HEK293 (cell line): ENCODE measurements around the gene OR10AD1.
A peak's percentile ranks its signal among the peaks of the same experiment; 100 is the strongest.

Source experiments
- ATF2 ChIP-seq: fragments of 450-650 bp; formaldehyde crosslinking; IDR thresholded peaks from 2 replicates; pipeline ENCODE4 v1.5.1; 2016; ENCODE audit warnings: missing biosample characterization, missing genetic modification characterization, low read depth
- FEZF1 ChIP-seq: fragments of 450-650 bp; formaldehyde crosslinking; IDR thresholded peaks from 2 replicates; pipeline ENCODE4 v1.5.1; 2016; ENCODE audit warnings: missing biosample characterization, missing genetic modification characterization
- GLI2 ChIP-seq: fragments of 450-650 bp; formaldehyde crosslinking; IDR thresholded peaks from 2 replicates; pipeline ENCODE4; 2017; ENCODE audit warnings: missing biosample characterization, missing genetic modification characterization, low read depth, borderline replicate concordance
- GLIS2 ChIP-seq: fragments of 450-650 bp; formaldehyde crosslinking; IDR thresholded peaks from 2 replicates; pipeline ENCODE4 v1.5.1; 2016; ENCODE audit warnings: missing biosample characterization, missing genetic modification characterization
- KLF7 ChIP-seq: fragments of 450-650 bp; formaldehyde crosslinking; IDR thresholded peaks from 2 replicates; pipeline ENCODE4 v1.5.1; 2016; ENCODE audit warnings: missing biosample characterization, missing genetic modification characterization, borderline replicate concordance
- MEIS1 ChIP-seq: sonication (generic); formaldehyde crosslinking; IDR thresholded peaks from 2 replicates; pipeline ENCODE4 v1.8.1; 2022; ENCODE audit warnings: missing genetic modification reagents, mild to moderate bottlenecking, borderline replicate concordance
- MZF1 ChIP-seq: fragments of 450-650 bp; formaldehyde crosslinking; IDR thresholded peaks from 2 replicates; pipeline ENCODE4 v1.5.1; 2017; ENCODE audit warnings: missing biosample characterization, missing genetic modification characterization, borderline replicate concordance
- PRDM6 ChIP-seq: fragments of 450-650 bp; formaldehyde crosslinking; IDR thresholded peaks from 2 replicates; pipeline ENCODE4 v1.5.1; 2017; ENCODE audit warnings: missing biosample characterization, missing genetic modification characterization
- TRIM28 ChIP-seq: IDR thresholded peaks from 2 replicates; pipeline ENCODE4 v1.6.1; 2011; ENCODE audit warnings: low read length, control low read depth, borderline replicate concordance
- WT1 ChIP-seq: fragments of 450-650 bp; formaldehyde crosslinking; IDR thresholded peaks from 2 replicates; pipeline ENCODE4 v1.5.1; 2016; ENCODE audit warnings: missing biosample characterization, missing genetic modification characterization
- YY2 ChIP-seq: fragments of 450-650 bp; formaldehyde crosslinking; IDR thresholded peaks from 2 replicates; pipeline ENCODE4 v1.5.1; 2016; ENCODE audit warnings: missing biosample characterization, missing genetic modification characterization
- ZBTB6 ChIP-seq: fragments of 450-650 bp; formaldehyde crosslinking; IDR thresholded peaks from 2 replicates; pipeline ENCODE4 v1.5.1; 2017; ENCODE audit warnings: missing biosample characterization, missing genetic modification characterization
- ZFP41 ChIP-seq: fragments of 450-650 bp; formaldehyde crosslinking; IDR thresholded peaks from 2 replicates; pipeline ENCODE4 v1.5.1; 2016; ENCODE audit warnings: missing biosample characterization, missing genetic modification characterization, borderline replicate concordance
- ZNF223 ChIP-seq: fragments of 450-650 bp; formaldehyde crosslinking; IDR thresholded peaks from 2 replicates; pipeline ENCODE4 v1.5.1; 2016; ENCODE audit warnings: missing biosample characterization, missing genetic modification characterization
- ZNF23 ChIP-seq: fragments of 450-650 bp; formaldehyde crosslinking; IDR thresholded peaks from 2 replicates; pipeline ENCODE4 v1.5.1; 2016; ENCODE audit warnings: missing biosample characterization, missing genetic modification characterization, borderline replicate concordance
- ZNF280C ChIP-seq: fragments of 450-650 bp; formaldehyde crosslinking; IDR thresholded peaks from 2 replicates; pipeline ENCODE4 v1.5.1; 2016; ENCODE audit warnings: missing biosample characterization, missing genetic modification characterization
- ZNF510 ChIP-seq: fragments of 450-650 bp; formaldehyde crosslinking; IDR thresholded peaks from 2 replicates; pipeline ENCODE4 v1.5.1; 2018; ENCODE audit warnings: mild to moderate bottlenecking, missing genetic modification characterization, missing biosample characterization; ENCODE audit not compliant: insufficient replicate concordance
- ZNF514 ChIP-seq: fragments of 450-650 bp; formaldehyde crosslinking; IDR thresholded peaks from 2 replicates; pipeline ENCODE4 v1.5.1; 2016; ENCODE audit warnings: missing biosample characterization, missing genetic modification characterization
- ZNF521 ChIP-seq: fragments of 450-650 bp; formaldehyde crosslinking; IDR thresholded peaks from 2 replicates; pipeline ENCODE4 v1.5.1; 2017; ENCODE audit warnings: missing biosample characterization, mild to moderate bottlenecking, missing genetic modification characterization
- ZNF548 ChIP-seq: fragments of 450-650 bp; formaldehyde crosslinking; IDR thresholded peaks from 2 replicates; pipeline ENCODE4 v1.5.1; 2016; ENCODE audit warnings: missing biosample characterization, missing genetic modification characterization
- ZNF549 ChIP-seq: fragments of 450-650 bp; IDR thresholded peaks from 2 replicates; pipeline ENCODE4 v1.5.1; 2018; ENCODE audit warnings: missing biosample characterization, missing genetic modification characterization, mild to moderate bottlenecking, inconsistent platforms, moderate library complexity
- ZNF624 ChIP-seq: fragments of 450-650 bp; formaldehyde crosslinking; IDR thresholded peaks from 2 replicates; pipeline ENCODE4 v1.5.1; 2017; ENCODE audit warnings: missing biosample characterization, missing genetic modification characterization
- ZNF626 ChIP-seq: fragments of 450-650 bp; sonication (Bioruptor Pico); formaldehyde crosslinking; IDR thresholded peaks from 2 replicates; pipeline ENCODE4 v1.5.1; 2018; ENCODE audit warnings: missing biosample characterization, missing genetic modification characterization, inconsistent platforms
- ZNF645 ChIP-seq: fragments of 450-650 bp; formaldehyde crosslinking; IDR thresholded peaks from 2 replicates; pipeline ENCODE4; 2016; ENCODE audit warnings: missing biosample characterization, missing genetic modification characterization
- ZNF704 ChIP-seq: fragments of 450-650 bp; formaldehyde crosslinking; IDR thresholded peaks from 2 replicates; pipeline ENCODE4 v1.5.1; 2016; ENCODE audit warnings: missing biosample characterization, missing genetic modification characterization
- ZNF776 ChIP-seq: fragments of 450-650 bp; formaldehyde crosslinking; IDR thresholded peaks from 2 replicates; pipeline ENCODE4 v1.5.0; 2017; ENCODE audit warnings: missing biosample characterization, missing genetic modification characterization, borderline replicate concordance
- ZNF777 ChIP-seq: fragments of 450-650 bp; formaldehyde crosslinking; IDR thresholded peaks from 2 replicates; pipeline ENCODE4 v1.5.1; 2017; ENCODE audit warnings: missing biosample characterization, missing genetic modification characterization, borderline replicate concordance
- ZNF843 ChIP-seq: fragments of 450-650 bp; formaldehyde crosslinking; IDR thresholded peaks from 2 replicates; pipeline ENCODE4 v1.5.1; 2016; ENCODE audit warnings: missing biosample characterization, missing genetic modification characterization
- ZSCAN30 ChIP-seq: fragments of 450-650 bp; IDR thresholded peaks from 2 replicates; pipeline ENCODE4 v1.5.1; 2018; ENCODE audit warnings: missing biosample characterization, mild to moderate bottlenecking, missing genetic modification characterization, moderate library complexity
- ZSCAN4 ChIP-seq: fragments of 450-650 bp; formaldehyde crosslinking; IDR thresholded peaks from 2 replicates; pipeline ENCODE4 v1.5.1; 2017; ENCODE audit warnings: missing biosample characterization, missing genetic modification characterization

The OR10AD1 gene

GRCh38 chr12:48183091-48183875 is 19.8 kb downstream of the OR10AD1 start, which contains the start of gene CCDC184 (continued):
- TF ChIP-seq ZNF280C (no peak), ZNF704 (tag by site-specific recombination) (no peak), MZF1 (tag by site-specific recombination) (no peak; the same call in 1 of the 2 replicates), ZNF514 (tag by site-specific recombination) (no peak), YY2 (no peak), ZNF624 (tag by site-specific recombination) (no peak), ZNF645 (tag by site-specific recombination) (no peak), ZNF549 (tag by site-specific recombination) (no peak), PRDM6 (tag by site-specific recombination) (no peak), ZNF23 (tag by site-specific recombination) (no peak), ZBTB6 (tag by site-specific recombination) (0 out of 2 replicates have a peak, but pooled peaks have one; percentile 12), WT1 (tag by site-specific recombination) (peak; percentile 82), ZNF777 (tag by site-specific recombination) (peak; percentile 78; the same call in 1 of the 2 replicates), ZNF843 (tag by site-specific recombination) (peak; percentile 14; the same call in 1 of the 2 replicates), ZNF776 (tag by site-specific recombination) (no peak), FEZF1 (peak; percentile 62), ZNF548 (tag by site-specific recombination) (no peak), GLIS2 (tag by site-specific recombination) (peak; percentile 93), KLF7 (tag by site-specific recombination) (no peak), GLI2 (tag by site-specific recombination) (no peak), ZNF223 (tag by site-specific recombination) (no peak), ZNF521 (tag by site-specific recombination) (no peak), ATF2 (tag by site-specific recombination) (no peak), ZSCAN30 (tag by site-specific recombination) (no peak), TRIM28 (0 out of 2 replicates have a peak, but pooled peaks have one; percentile 27), ZFP41 (tag by site-specific recombination) (no peak), MEIS1 (CRISPR knock-in tag) (no peak), ZSCAN4 (tag by site-specific recombination) (no peak), ZNF510 (tag by site-specific recombination) (no peak), ZNF626 (tag by site-specific recombination) (no peak)
